Prostate gland (tissue), 2 donors: Measurements from ENCODE around the gene SLC39A11. TPM values are rescaled to one million over a fixed set of nuclear protein-coding genes. Genes with fewer than 3 reads are reported as not detected.

Experiments used
- DNase-seq: peaks from one replicate; pipeline ENCODE4 v3.0.0-alpha.2; 2019; ENCODE audit warnings: low spot score
- H3K27ac ChIP-seq, 2 donors: fragments of 200-600 bp; sonication (generic); 2 replicates each; pipeline ENCODE4 v1.5.1; 2017 to 2019
- H3K27me3 ChIP-seq: fragments of 200-600 bp; sonication (generic); replicated peaks from 2 replicates; pipeline ENCODE4 v1.5.1; 2019; ENCODE audit not compliant: insufficient read depth
- H3K36me3 ChIP-seq, 2 donors: fragments of 200-600 bp; sonication (generic); 1 replicate in 1 of 2; 2 replicates in 1 of 2; pipeline versions ENCODE4 v1.5.1 to v1.8.1; 2017 to 2019
- H3K4me1 ChIP-seq: fragments of 200-600 bp; sonication (generic); replicated peaks from 2 replicates; pipeline ENCODE4 v1.5.1; 2019
- H3K4me3 ChIP-seq, 2 donors: fragments of 200-600 bp; sonication (generic); 2 replicates each; pipeline ENCODE4 v1.5.1; 2017 to 2019
- H3K9me3 ChIP-seq: fragments of 200-600 bp; sonication (generic); 2 replicates; pipeline ENCODE4 v1.5.1; 2017
- CTCF ChIP-seq, 4 experiments: fragments of 200-600 bp in 2 of 4; fragments of 450-650 bp in 2 of 4; sonication (generic) in 2 of 4; IDR thresholded peaks; 1 replicate in 3 of 4; 2 replicates in 1 of 4; pipeline ENCODE4 v1.5.1; 2016 to 2019; ENCODE audit warnings: antibody characterized with exemption in 4 of 4, mild to moderate bottlenecking in 2 of 4, moderate library complexity in 2 of 4
- POLR2A ChIP-seq: fragments of 450-650 bp; IDR thresholded peaks from one replicate; pipeline ENCODE4 v1.6.1; 2016; ENCODE audit warnings: antibody characterized with exemption, mild to moderate bottlenecking
- POLR2AphosphoS5 ChIP-seq: sonication (generic); formaldehyde crosslinking; IDR thresholded peaks from one replicate; pipeline ENCODE4 v1.6.1; 2017; ENCODE audit warnings: antibody characterized with exemption
- WGBS: methylation state at CpG from one replicate; pipeline ENCODE4 v1.1.5; 2018; 5-methylcytosine and 5-hydroxymethylcytosine counted together
- intact Hi-C: fragments of 100-400 bp; cut with DNase I; formaldehyde crosslinking; loops from one replicate; pipeline ENCODE4 v1.14.2; 2022
- total RNA-seq, 2 donors: library from RNA; depleted of rRNA; stranded (reverse); fragments of >200 nt; gene quantifications; one replicate each; pipeline ENCODE4 v1.1.0, GENCODE V29; 2016

SLC39A11 gene
- total RNA-seq, 2 donors from 2014 or later = 15.1 to 29.7 TPM

DNA sequence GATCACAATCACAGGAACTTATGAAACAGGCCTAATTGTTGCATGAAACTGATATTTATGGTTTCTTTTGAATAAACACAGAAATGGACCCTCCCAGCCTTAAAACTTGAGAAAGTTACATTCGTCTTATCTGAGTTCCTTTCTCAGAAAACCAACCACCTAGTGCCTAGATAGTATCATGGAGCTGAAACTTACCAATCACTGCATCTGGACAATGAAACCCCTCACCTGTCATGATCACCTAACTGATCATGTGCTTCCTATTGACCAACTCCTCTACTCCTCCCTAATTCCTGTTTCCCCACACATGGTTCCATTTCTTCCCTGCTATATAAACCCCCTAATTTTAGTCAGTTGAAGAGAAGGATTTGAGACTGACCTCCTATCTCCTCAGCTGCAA, 216.1 kb downstream of the SLC39A11 start:
- DNase-seq = no peak
- Histone ChIP-seq H3K4me1 (no peaks in the 10 kb centered on the region), H3K4me3 (no peak overlapping the region), H3K27me3 (no peaks in the 10 kb centered on the region), H3K9me3 (no peaks in the 10 kb centered on the region), H3K27ac (no peak overlapping the region), H3K36me3 (no peaks in the 10 kb centered on the region)
- 74% methylated on average over 1 of the region's 1 CpG for WGBS
- TF ChIP-seq CTCF (IDR thresholded peaks at IDR 0.05) = no peak
- TF ChIP-seq POLR2A = no peak
- TF ChIP-seq POLR2AphosphoS5 = no peak
- intact Hi-C loops = no loop called here

GRCh38 chr17:72875361-72875760, 217.1 kb downstream of the SLC39A11 start:
- no peaks in the 10 kb centered on the region for H3K9me3 ChIP-seq
- H3K4me3 ChIP-seq = no peak overlapping the region
- no peak for DNase-seq
- 97% methylated on average over 5 of the region's 5 CpGs for WGBS
- intact Hi-C loops = no loop called here
- TF ChIP-seq POLR2AphosphoS5 (no peak), CTCF (IDR thresholded peaks at IDR 0.05) (no peak), POLR2A (no peak)
- H3K27ac ChIP-seq = no peak overlapping the region
- H3K4me1 ChIP-seq = no peaks in the 10 kb centered on the region
- H3K27me3 ChIP-seq = no peaks in the 10 kb centered on the region
- H3K36me3 ChIP-seq = no peaks in the 10 kb centered on the region

DNA sequence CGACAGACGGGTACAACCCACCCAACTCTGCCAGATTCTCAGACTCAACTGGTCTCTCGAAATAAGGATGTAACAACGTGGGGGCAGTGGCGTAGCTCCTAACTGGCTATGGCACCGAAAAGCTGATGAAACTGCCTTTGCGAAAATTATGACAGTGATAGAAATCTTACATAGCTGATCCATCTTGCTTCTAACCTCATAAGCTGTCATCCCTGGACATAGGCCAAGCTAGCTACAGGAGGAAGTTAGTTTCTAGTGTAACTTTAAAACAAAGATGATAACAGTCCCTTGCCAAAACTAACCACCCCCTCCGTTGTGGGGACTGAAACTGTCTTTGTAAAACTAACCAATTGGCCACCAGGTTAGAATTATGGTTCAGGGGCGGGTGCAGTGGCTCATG, 220.1 kb downstream of the SLC39A11 start:
- WGBS = 81% methylated on average over 9 of the region's 9 CpGs
- DNase-seq = no peak
- TF ChIP-seq POLR2AphosphoS5 (no peak), CTCF (IDR thresholded peaks at IDR 0.05) (no peak), POLR2A (no peak)
- no peaks in the 10 kb centered on the region for H3K9me3 ChIP-seq
- H3K4me3 ChIP-seq = no peak overlapping the region
- H3K27ac ChIP-seq = no peak overlapping the region
- intact Hi-C loops = no loop called here
- no peaks in the 10 kb centered on the region for H3K27me3 ChIP-seq
- no peaks in the 10 kb centered on the region for H3K4me1 ChIP-seq
- H3K36me3 ChIP-seq = no peaks in the 10 kb centered on the region

GRCh38 chr17:72870367-72870985, 222.0 kb downstream of the SLC39A11 start:
- DNase-seq = no peak
- H3K4me1 ChIP-seq = no peaks in the 10 kb centered on the region
- no peak overlapping the region for H3K27ac ChIP-seq
- intact Hi-C loops = no loop called here
- no peaks in the 10 kb centered on the region for H3K36me3 ChIP-seq
- H3K4me3 ChIP-seq = no peak overlapping the region
- no peaks in the 10 kb centered on the region for H3K27me3 ChIP-seq
- no peaks in the 10 kb centered on the region for H3K9me3 ChIP-seq
- TF ChIP-seq POLR2AphosphoS5 (no peak), CTCF (IDR thresholded peaks at IDR 0.05) (no peak), POLR2A (no peak)
- 92% methylated on average over 6 of the region's 6 CpGs for WGBS

DNA sequence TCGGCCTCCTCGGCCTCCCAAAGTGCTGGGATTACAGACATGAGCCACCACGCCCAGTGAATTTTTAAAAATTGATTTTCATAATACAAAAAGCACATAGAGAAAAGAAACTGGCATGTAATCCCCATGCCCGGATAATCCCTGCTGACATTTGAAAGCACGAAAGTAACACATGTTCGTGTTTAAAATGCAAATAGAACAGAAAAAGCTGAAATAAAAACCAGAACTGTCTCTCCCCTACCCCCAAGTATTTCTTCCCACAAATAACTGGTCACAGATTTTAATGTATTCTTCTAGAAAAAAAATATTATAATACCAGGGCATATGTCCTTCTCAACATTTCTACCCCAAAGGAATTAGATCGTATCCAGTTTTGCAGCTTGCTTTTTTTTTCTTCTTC, 222.9 kb downstream of the SLC39A11 start:
- H3K4me3 ChIP-seq = no peak overlapping the region
- no peaks in the 10 kb centered on the region for H3K4me1 ChIP-seq
- H3K9me3 ChIP-seq = no peaks in the 10 kb centered on the region
- no peaks in the 10 kb centered on the region for H3K36me3 ChIP-seq
- no peak for TF ChIP-seq POLR2A
- no peak for TF ChIP-seq CTCF (IDR thresholded peaks at IDR 0.05)
- H3K27ac ChIP-seq = no peak overlapping the region
- 92% methylated on average over 7 of the region's 7 CpGs for whole genome bisulfite sequencing
- intact Hi-C loops = no loop called here
- DNase-seq = no peak
- H3K27me3 ChIP-seq = no peaks in the 10 kb centered on the region
